ENCODE data around the gene MUC2.

The MUC2 gene

GRCh38 chr11:1032310-1032891 is 42.3 kb upstream of the MUC2 start:
- no peak overlapping the region for H3K4me3 ChIP-seq (ENCODE audit: low read depth, low read length)
- no peak for DNase-seq (ENCODE audit: low read depth)

GRCh38 chr11:1033016-1033798 is 41.5 kb upstream of the MUC2 start:
- H3K4me3 ChIP-seq (ENCODE audit: low read depth, low read length) = no peak overlapping the region
- no peak for TF ChIP-seq CTCF (IDR thresholded peaks at IDR 0.05; ENCODE audit: insufficient read depth, low read depth, low read length, missing control alignments)
- DNase-seq (ENCODE audit: low read depth) = no peak

More at GRCh38 chr11:1032310-1032891, 42.3 kb upstream of the MUC2 start:
- TF ChIP-seq CTCF (IDR thresholded peaks at IDR 0.05; ENCODE audit: insufficient read depth, low read depth, low read length, missing control alignments) = no peak

GRCh38 chr11:1034001-1034400 is 40.7 kb upstream of the MUC2 start:
- no peak for TF ChIP-seq CTCF (IDR thresholded peaks at IDR 0.05; ENCODE audit: insufficient read depth, low read depth, low read length, missing control alignments)
- no peak overlapping the region for H3K4me3 ChIP-seq (ENCODE audit: low read depth, low read length)
- DNase-seq (ENCODE audit: low read depth) = no peak

GRCh38 chr11:1034456-1035295 is 40.0 kb upstream of the MUC2 start:
- H3K4me3 ChIP-seq (ENCODE audit: low read depth, low read length) = no peak overlapping the region
- DNase-seq (ENCODE audit: low read depth) = no peak
- TF ChIP-seq CTCF (IDR thresholded peaks at IDR 0.05; ENCODE audit: insufficient read depth, low read depth, low read length, missing control alignments) = no peak

- no peak overlapping the region for H3K4me3 ChIP-seq (ENCODE audit: low read depth, low read length)
- no peak for TF ChIP-seq CTCF (IDR thresholded peaks at IDR 0.05; ENCODE audit: insufficient read depth, low read depth, low read length, missing control alignments)
- no peak for DNase-seq (ENCODE audit: low read depth)
Observed at GRCh38 chr11:1035577-1036283, 38.9 kb upstream of the MUC2 start.

- TF ChIP-seq CTCF (IDR thresholded peaks at IDR 0.05; ENCODE audit: insufficient read depth, low read depth, low read length, missing control alignments) = no peak
- no peak for DNase-seq (ENCODE audit: low read depth)
- H3K4me3 ChIP-seq (ENCODE audit: low read depth, low read length) = no peak within 1 kb of the TSS
Observed at GRCh38 chr11:1036303-1036923, 38.3 kb upstream of the MUC2 start, which contains the start of gene MUC6. TSS of gene MUC6 (minus strand) at chr11:1036718. CDS start at chr11:1036655, 63 bp downstream.
